HepG2 (cell line): Measurements from ENCODE around the gene CCDC148. TPM values are rescaled to one million over a fixed set of nuclear protein-coding genes. Genes with fewer than 3 reads are reported as not detected.

Source experiments
- ATAC-seq: fragments of 200-7000 bp; cut with Tn5 transposase; 3 replicates; pipeline ENCODE4 v1.9.1; 2020; ENCODE audit warnings: mild to moderate bottlenecking, moderate library complexity
- BruUV-seq: library from RNA; stranded (reverse); fragments of 400-500 nt; replicated peaks from 2 replicates; lab custom pipeline; 2021; lab: Mats Ljungman, UMichigan
- CTCF ChIA-PET: fragments of 300-600 bp; formaldehyde crosslinking; extraction: SDS; loops from one replicate; lab custom pipeline; 2021; ENCODE audit warnings: low total read pairs, inconsistent platforms, low intra/inter-chr PET ratio; lab: Yijun Ruan, JAX
- POLR2A ChIA-PET: fragments of 350-600 bp; sonication (Branson Sonifier 250); formaldehyde crosslinking; loops from one replicate; lab custom pipeline; 2020; ENCODE audit warnings: antibody characterized with exemption, inconsistent platforms; lab: Yijun Ruan, JAX
- DNase-seq: peaks from one replicate; pipeline ENCODE4 v3.0.0-alpha.2; 2015; ENCODE audit warnings: low spot score
- FAIRE-seq: peaks from 3 replicates; lab custom pipeline; 2011; peaks lifted over from hg19 to GRCh38; lab: Jason Lieb, UNC
- H2AFZ ChIP-seq: one replicate; pipeline ENCODE4 v1.6.1; 2011; ENCODE audit warnings: low read length, inconsistent platforms
- H3K27ac ChIP-seq: fragments of 300-600 bp; 3 replicates; pipeline ENCODE4 v1.8.0; 2011; ENCODE audit warnings: mixed run types, mild to moderate bottlenecking, mixed read lengths, low read length, inconsistent platforms; ENCODE audit not compliant: insufficient read depth; ENCODE audit errors: extremely low read length
- H3K27me3 ChIP-seq, 2 experiments: fragments of 200-600 bp in 1 of 2; 2 replicates in 1 of 2; 3 replicates in 1 of 2; pipeline versions ENCODE4 v1.6.0 to v1.8.0; 2011; ENCODE audit warnings: low read length in 2 of 2, mild to moderate bottlenecking in 2 of 2, moderate library complexity in 2 of 2, inconsistent platforms in 1 of 2; ENCODE audit not compliant: insufficient read depth in 2 of 2, control insufficient read depth in 1 of 2
- H3K36me3 ChIP-seq, 2 experiments: fragments of 200-600 bp in 1 of 2; replicated peaks in 1 of 2; 2 replicates in 1 of 2; 3 replicates in 1 of 2; pipeline versions ENCODE4 v1.5.1 to v1.8.0; 2011; ENCODE audit warnings: low read length in 2 of 2, inconsistent platforms in 1 of 2; ENCODE audit not compliant: insufficient read depth in 2 of 2, control insufficient read depth in 1 of 2
- H3K4me1 ChIP-seq: 2 replicates; pipeline ENCODE4 v1.5.1; 2012; ENCODE audit warnings: low read length, inconsistent platforms; ENCODE audit not compliant: insufficient read depth
- H3K4me2 ChIP-seq: 2 replicates; pipeline ENCODE4 v1.6.0; 2011; ENCODE audit warnings: low read depth, low read length, inconsistent platforms
- H3K4me3 ChIP-seq, 3 experiments: fragments of 200-600 bp in 1 of 3; sonication (generic), shearing (Covaris generic) in 1 of 3; replicated peaks in 1 of 3; 2 replicates each; pipeline ENCODE4 v1.5.1; 2011 to 2016; ENCODE audit warnings: low read length in 3 of 3, inconsistent platforms in 2 of 3, low read depth in 2 of 3, mild to moderate bottlenecking in 2 of 3, control low read depth in 1 of 3, mixed read lengths in 1 of 3; ENCODE audit not compliant: insufficient read depth in 1 of 3
- H3K79me2 ChIP-seq: one replicate; pipeline ENCODE4 v1.6.1; 2011; ENCODE audit warnings: low read length, inconsistent platforms; ENCODE audit not compliant: insufficient read depth
- H3K9ac ChIP-seq: 2 replicates; pipeline ENCODE4 v1.6.0; 2011; ENCODE audit warnings: mild to moderate bottlenecking, low read depth, low read length, inconsistent platforms; ENCODE audit not compliant: insufficient read depth
- H3K9me3 ChIP-seq: 2 replicates; pipeline ENCODE4 v1.5.1; 2012; ENCODE audit warnings: mild to moderate bottlenecking, low read length
- H4K20me1 ChIP-seq: 2 replicates; pipeline ENCODE4 v1.6.0; 2011; ENCODE audit warnings: inconsistent platforms, mild to moderate bottlenecking, low read length, moderate library complexity; ENCODE audit not compliant: insufficient read depth
- HDAC6 ChIP-seq: fragments of 200-600 bp; sonication (generic); IDR thresholded peaks from 2 replicates; pipeline ENCODE4 v1.7.0; 2017; ENCODE audit warnings: mild to moderate bottlenecking, antibody characterized with exemption, low read length, low read depth
- MEF2D ChIP-seq: sonication (generic); formaldehyde crosslinking; IDR thresholded peaks from 2 replicates; pipeline ENCODE4 v1.5.1; 2020; ENCODE audit warnings: mild to moderate bottlenecking, missing genetic modification reagents
- REST ChIP-seq, 2 experiments: IDR thresholded peaks; 2 replicates each; pipeline ENCODE4 v1.6.1; 2011 to 2012; ENCODE audit warnings: low read length in 2 of 2, borderline replicate concordance in 1 of 2, low read depth in 1 of 2, mild to moderate bottlenecking in 1 of 2, moderate library complexity in 1 of 2
- ZNF839 ChIP-seq: sonication (generic); formaldehyde crosslinking; IDR thresholded peaks from 2 replicates; pipeline ENCODE4 v1.4.0; 2020; ENCODE audit warnings: missing genetic modification reagents, mild to moderate bottlenecking, borderline replicate concordance
- WGBS: methylation state at CpG from one replicate; pipeline ENCODE4 v1.1.6; 2017; ENCODE audit warnings: low lambda C conversion rate; 5-methylcytosine and 5-hydroxymethylcytosine counted together
- in situ Hi-C: cut with HindIII; loops from 2 replicates; pipeline ENCODE4 v1.10.0; 2017; ENCODE audit warnings: low pct_unique_long_range_greater_than_20kb; ENCODE audit not compliant: extremely low pct_ligation_motif_present
- intact Hi-C: fragments of 100-400 bp; cut with micrococcal nuclease; formaldehyde crosslinking; loops from one replicate; pipeline ENCODE4 v1.10.0; 2022; ENCODE audit not compliant: unreplicated experiment
- polyA plus RNA-seq, 8 experiments: library from polyadenylated mRNA; depleted of rRNA in 3 of 8; stranded (reverse) in 7 of 8; unstranded in 1 of 8; fragments of >200 nt; fragmentation: Illumina TruSeq in 4 of 8; extraction: Trizol in 4 of 8; gene quantifications; 2 replicates each; pipeline versions ENCODE4 v1.2.1 to v1.2.3, GENCODE V29; 2011 to 2016; ENCODE audit warnings: low read depth in 4 of 8, missing spikeins in 1 of 8, mixed read lengths in 1 of 8; ENCODE audit not compliant: insufficient read depth in 1 of 8
- total RNA-seq, 5 experiments: library from RNA; depleted of rRNA; stranded (reverse); fragments of >200 nt; fragmentation: Illumina TruSeq; extraction: Trizol; gene quantifications; 2 replicates each; pipeline ENCODE4 v1.2.3, GENCODE V29; 2016; ENCODE audit warnings: low read depth in 1 of 5

Gene CCDC148
- total and polyA plus RNA-seq, 2 of the 13 experiments (the other 11 are each of a cell fraction or from before 2014, with no cell fraction given) = 0.30 to 0.49 TPM

- no peaks in the 10 kb centered on the region for H3K9me3 ChIP-seq
- H3K4me1 ChIP-seq = peaks cover 80% of the 10 kb centered on the region
- no peak overlapping the region for H3K4me3 ChIP-seq
- peaks cover 93% of the 10 kb centered on the region for H3K79me2 ChIP-seq
- peaks cover 0 to 3% of the 10 kb centered on the region in 2 experiments; a peak in 1 of 5 replicates for H3K36me3 ChIP-seq
- no peak overlapping the region for H3K4me2 ChIP-seq
- H4K20me1 ChIP-seq = peaks cover 44% of the 10 kb centered on the region
- POLR2A ChIA-PET = no interaction called here
- no peak overlapping the region for H2AFZ ChIP-seq
- TF ChIP-seq HDAC6 (no peak), ZNF839 (CRISPR knock-in tag) (no peak), MEF2D (CRISPR knock-in tag) (no peak), REST (IDR thresholded peaks at IDR 0.05; ENCODE audit: borderline replicate concordance in 1 of 2, low read depth in 1 of 2, low read length in 2 of 2) (no peak)
- TF ChIP-seq, all 625 proteins: peak for 0
- no TSS peak for BruUV-seq
- 100% methylated on average over 2 of the region's 2 CpGs for WGBS
- Histone ChIP-seq H3K27me3 (no peaks in the 10 kb centered on the region), H3K27ac (no peak overlapping the region), H3K9ac (no peak overlapping the region)
- no peak for ATAC-seq
- no peak for DNase-seq
- intact Hi-C loops (no loop called here), in situ Hi-C loops (no loop called here)
- CTCF ChIA-PET = no interaction called here
- FAIRE-seq = no peak
These were observed 43.8 kb upstream of the CCDC148 start for GRCh38 chr2:158500333-158500732.
